ENCODE results near the gene PEX5L.

DNA sequence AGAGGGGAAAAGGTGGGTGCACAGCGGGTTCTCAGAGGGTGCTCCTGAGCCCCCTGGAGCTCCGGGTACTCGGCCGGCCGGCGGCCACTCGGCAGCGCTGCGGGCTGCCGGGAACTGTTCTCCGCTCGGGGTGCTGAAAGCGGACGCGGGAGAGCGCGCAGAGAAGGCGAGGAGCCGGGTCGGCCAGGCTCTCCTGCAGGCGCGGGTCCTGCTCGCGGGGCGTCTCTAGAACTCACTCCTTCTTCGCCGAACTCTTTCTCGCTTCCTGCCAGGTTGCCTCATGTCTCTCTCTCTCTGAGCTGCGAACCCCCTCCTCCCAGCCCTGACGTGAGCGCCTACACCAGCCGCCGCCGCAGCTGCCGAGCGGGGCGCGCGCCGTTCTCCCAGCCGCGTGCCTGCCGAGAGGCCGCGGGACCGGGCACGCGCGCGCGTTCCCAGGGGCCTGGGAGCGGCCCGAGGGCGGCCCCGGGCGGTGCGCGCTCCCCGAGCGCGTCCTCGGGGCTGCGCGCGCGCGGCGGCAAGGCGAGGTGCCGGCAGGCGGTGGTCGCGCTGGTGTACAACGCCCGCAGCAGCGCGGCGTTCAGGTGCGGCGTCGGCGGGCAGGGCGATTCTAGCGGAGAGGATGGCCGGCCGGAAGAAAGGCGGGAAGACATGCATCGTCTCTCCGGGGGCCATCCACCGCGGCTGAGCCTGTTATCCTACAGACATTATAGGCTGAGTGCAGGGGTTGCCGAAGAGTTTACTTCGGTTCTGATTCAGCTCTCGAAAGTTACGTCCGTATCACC, at the start of gene PEX5L:
- TF ChIP-seq, protein P1, sequence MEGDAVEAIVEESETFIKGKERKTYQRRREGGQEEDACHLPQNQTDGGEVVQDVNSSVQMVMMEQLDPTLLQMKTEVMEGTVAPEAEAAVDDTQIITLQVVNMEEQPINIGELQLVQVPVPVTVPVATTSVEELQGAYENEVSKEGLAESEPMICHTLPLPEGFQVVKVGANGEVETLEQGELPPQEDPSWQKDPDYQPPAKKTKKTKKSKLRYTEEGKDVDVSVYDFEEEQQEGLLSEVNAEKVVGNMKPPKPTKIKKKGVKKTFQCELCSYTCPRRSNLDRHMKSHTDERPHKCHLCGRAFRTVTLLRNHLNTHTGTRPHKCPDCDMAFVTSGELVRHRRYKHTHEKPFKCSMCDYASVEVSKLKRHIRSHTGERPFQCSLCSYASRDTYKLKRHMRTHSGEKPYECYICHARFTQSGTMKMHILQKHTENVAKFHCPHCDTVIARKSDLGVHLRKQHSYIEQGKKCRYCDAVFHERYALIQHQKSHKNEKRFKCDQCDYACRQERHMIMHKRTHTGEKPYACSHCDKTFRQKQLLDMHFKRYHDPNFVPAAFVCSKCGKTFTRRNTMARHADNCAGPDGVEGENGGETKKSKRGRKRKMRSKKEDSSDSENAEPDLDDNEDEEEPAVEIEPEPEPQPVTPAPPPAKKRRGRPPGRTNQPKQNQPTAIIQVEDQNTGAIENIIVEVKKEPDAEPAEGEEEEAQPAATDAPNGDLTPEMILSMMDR (IDR thresholded peaks at IDR 0.05; ENCODE audit: poor library complexity), result no peak
- no peak for TF ChIP-seq EZH2phosphoT487 (IDR thresholded peaks at IDR 0.05; ENCODE audit: low read depth, severe bottlenecking, unreplicated experiment)
